Measurements from ENCODE around the gene ZFAND2B. TPM values are rescaled to one million over a fixed set of nuclear protein-coding genes. Genes with fewer than 3 reads are reported as not detected.

ZFAND2B gene
- total RNA-seq (15.3 TPM), polyA plus RNA-seq (38.2 TPM)

GRCh38 chr2:219206328-219207133 is at the start of gene ZFAND2B:
Gene ZFAND2B, plus strand, starts transcription at chr2:219206782. Its CDS starts 206 bp downstream, at chr2:219206988.
- H3K4me3 ChIP-seq (ENCODE audit: low read depth, low read length), result peak within 1 kb of the TSS; percentile 60
- peak within 1 kb of the TSS; percentile 93 for H3K27ac ChIP-seq (ENCODE audit: low read depth)
- H3K4me1 ChIP-seq (ENCODE audit: insufficient read depth), result no peaks in the 10 kb centered on the region
- under 1% methylated on average over 76 of the region's 76 CpGs for WGBS
- H3K36me3 ChIP-seq (ENCODE audit: insufficient read depth), result peaks cover 2% of the 10 kb centered on the region
- DNase-seq (ENCODE audit: extremely low spot score), result peak; percentile 77

GRCh38 chr2:219157396-219157795 is 49.2 kb upstream of the ZFAND2B start:
- peaks cover 2% of the 10 kb centered on the region for H3K36me3 ChIP-seq (ENCODE audit: insufficient read depth)
- DNase-seq (ENCODE audit: extremely low spot score), result no peak
- H3K4me3 ChIP-seq (ENCODE audit: low read depth, low read length), result no peak overlapping the region
- 90% methylated on average over 8 of the region's 8 CpGs for WGBS
- H3K4me1 ChIP-seq (ENCODE audit: insufficient read depth), result no peaks in the 10 kb centered on the region
- no peak overlapping the region for H3K27ac ChIP-seq (ENCODE audit: low read depth)

- H3K4me3 ChIP-seq (ENCODE audit: low read depth, low read length), result no peak overlapping the region
- no peak for DNase-seq (ENCODE audit: extremely low spot score)
- H3K4me1 ChIP-seq (ENCODE audit: insufficient read depth), result no peaks in the 10 kb centered on the region
- WGBS, result 97% methylated on average over 4 of the region's 4 CpGs
- H3K36me3 ChIP-seq (ENCODE audit: insufficient read depth), result peaks cover 2% of the 10 kb centered on the region
- H3K27ac ChIP-seq (ENCODE audit: low read depth), result no peak overlapping the region
Measured at GRCh38 chr2:219158025-219158424, 48.6 kb upstream of the ZFAND2B start.

GRCh38 chr2:219158586-219158985 is 48.0 kb upstream of the ZFAND2B start:
- Histone ChIP-seq H3K36me3 (ENCODE audit: insufficient read depth) (peaks cover under 1% of the 10 kb centered on the region), H3K27ac (ENCODE audit: low read depth) (no peak overlapping the region), H3K4me3 (ENCODE audit: low read depth, low read length) (no peak overlapping the region), H3K4me1 (ENCODE audit: insufficient read depth) (no peaks in the 10 kb centered on the region)
- WGBS, result 76% methylated on average over 3 of the region's 3 CpGs
- no peak for DNase-seq (ENCODE audit: extremely low spot score)

- H3K4me1 ChIP-seq (ENCODE audit: insufficient read depth), result no peaks in the 10 kb centered on the region
- no peak for DNase-seq (ENCODE audit: extremely low spot score)
- peak overlapping the region; percentile 45 for H3K4me3 ChIP-seq (ENCODE audit: low read depth, low read length)
- WGBS, result 7% methylated on average over 18 of the region's 18 CpGs
- peak overlapping the region; percentile 15 for H3K27ac ChIP-seq (ENCODE audit: low read depth)
- no peaks in the 10 kb centered on the region for H3K36me3 ChIP-seq (ENCODE audit: insufficient read depth)
Measured at GRCh38 chr2:219159771-219160185, 46.8 kb upstream of the ZFAND2B start.

- Histone ChIP-seq H3K27ac (ENCODE audit: low read depth) (peak within 1 kb of the TSS; percentile 90), H3K4me3 (ENCODE audit: low read depth, low read length) (peak within 1 kb of the TSS; percentile 45), H3K4me1 (ENCODE audit: insufficient read depth) (no peaks in the 10 kb centered on the region), H3K36me3 (ENCODE audit: insufficient read depth) (no peaks in the 10 kb centered on the region)
- peak; percentile 83 for DNase-seq (ENCODE audit: extremely low spot score)
- WGBS, result under 1% methylated on average over 70 of the region's 70 CpGs
Measured at GRCh38 chr2:219160186-219161017, 46.2 kb upstream of the ZFAND2B start, which contains the start of gene NHEJ1. Gene NHEJ1, minus strand, starts transcription at chr2:219160815. Its CDS starts 2,453 bp downstream, at chr2:219158362.

GRCh38 chr2:219161097-219161496 is 45.5 kb upstream of the ZFAND2B start:
- peak overlapping the region; percentile 90 for H3K27ac ChIP-seq (ENCODE audit: low read depth)
- H3K36me3 ChIP-seq (ENCODE audit: insufficient read depth), result no peaks in the 10 kb centered on the region
- DNase-seq (ENCODE audit: extremely low spot score), result no peak
- no peaks in the 10 kb centered on the region for H3K4me1 ChIP-seq (ENCODE audit: insufficient read depth)
- peak overlapping the region; percentile 45 for H3K4me3 ChIP-seq (ENCODE audit: low read depth, low read length)
- 71% methylated on average over 4 of the region's 4 CpGs for WGBS

GRCh38 chr2:219163156-219163555 is 43.4 kb upstream of the ZFAND2B start:
- WGBS, result 88% methylated on average over 6 of the region's 6 CpGs
- H3K27ac ChIP-seq (ENCODE audit: low read depth), result no peak overlapping the region
- no peaks in the 10 kb centered on the region for H3K36me3 ChIP-seq (ENCODE audit: insufficient read depth)
- H3K4me3 ChIP-seq (ENCODE audit: low read depth, low read length), result no peak overlapping the region
- no peaks in the 10 kb centered on the region for H3K4me1 ChIP-seq (ENCODE audit: insufficient read depth)
- DNase-seq (ENCODE audit: extremely low spot score), result no peak

GRCh38 chr2:219165058-219165911 is 41.3 kb upstream of the ZFAND2B start:
- no peak for DNase-seq (ENCODE audit: extremely low spot score)
- Histone ChIP-seq H3K4me1 (ENCODE audit: insufficient read depth) (no peaks in the 10 kb centered on the region), H3K27ac (ENCODE audit: low read depth) (no peak overlapping the region), H3K36me3 (ENCODE audit: insufficient read depth) (no peaks in the 10 kb centered on the region), H3K4me3 (ENCODE audit: low read depth, low read length) (no peak overlapping the region)
- 85% methylated on average over 10 of the region's 10 CpGs for WGBS

GRCh38 chr2:219167997-219168396 is 38.6 kb upstream of the ZFAND2B start:
- Histone ChIP-seq H3K27ac (ENCODE audit: low read depth) (no peak overlapping the region), H3K4me3 (ENCODE audit: low read depth, low read length) (no peak overlapping the region)

GRCh38 chr2:219168526-219168925 is 38.1 kb upstream of the ZFAND2B start:
- no peak overlapping the region for H3K27ac ChIP-seq (ENCODE audit: low read depth)
- no peak overlapping the region for H3K4me3 ChIP-seq (ENCODE audit: low read depth, low read length)
- no peak for DNase-seq (ENCODE audit: extremely low spot score)
- 53% methylated on average over 6 of the region's 6 CpGs for WGBS
- H3K36me3 ChIP-seq (ENCODE audit: insufficient read depth), result peaks cover 5% of the 10 kb centered on the region
- H3K4me1 ChIP-seq (ENCODE audit: insufficient read depth), result no peaks in the 10 kb centered on the region

More at GRCh38 chr2:219167997-219168396, 38.6 kb upstream of the ZFAND2B start:
- DNase-seq (ENCODE audit: extremely low spot score), result no peak
- Histone ChIP-seq H3K4me1 (ENCODE audit: insufficient read depth) (no peaks in the 10 kb centered on the region), H3K36me3 (ENCODE audit: insufficient read depth) (peaks cover 5% of the 10 kb centered on the region)
- 51% methylated on average over 5 of the region's 5 CpGs for WGBS

- Histone ChIP-seq H3K36me3 (ENCODE audit: insufficient read depth) (peaks cover 5% of the 10 kb centered on the region), H3K27ac (ENCODE audit: low read depth) (no peak overlapping the region), H3K4me3 (ENCODE audit: low read depth, low read length) (no peak overlapping the region), H3K4me1 (ENCODE audit: insufficient read depth) (no peaks in the 10 kb centered on the region)
- no peak for DNase-seq (ENCODE audit: extremely low spot score)
Measured at GRCh38 chr2:219168932-219169331, 37.6 kb upstream of the ZFAND2B start.

Data from urinary bladder (tissue), 4 donors.